Measurements from ENCODE around the gene ARHGAP45.

Gene ARHGAP45

GRCh38 chr19:1070931-1071791 is 4.2 kb downstream of the ARHGAP45 start:
- DNase-seq: no peak

GRCh38 chr19:1072371-1073015 is 5.5 kb downstream of the ARHGAP45 start:
- no peak for DNase-seq

GRCh38 chr19:1073063-1073955 is 6.3 kb downstream of the ARHGAP45 start:
- DNase-seq: no peak

- DNase-seq: no peak
Observed at GRCh38 chr19:1073956-1074517, 7.1 kb downstream of the ARHGAP45 start.

GRCh38 chr19:1074544-1075283 is 7.7 kb downstream of the ARHGAP45 start:
- peak; percentile 68 for DNase-seq

- DNase-seq: no peak
Observed at GRCh38 chr19:1076046-1076386, 9.0 kb downstream of the ARHGAP45 start.

GRCh38 chr19:1076951-1077350 is 10.0 kb downstream of the ARHGAP45 start:
- DNase-seq: peak; percentile 83

- DNase-seq: no peak
Observed at GRCh38 chr19:1079566-1080111, 12.7 kb downstream of the ARHGAP45 start.

- DNase-seq: no peak
Observed at GRCh38 chr19:1080360-1081161, 13.6 kb downstream of the ARHGAP45 start.

- DNase-seq: no peak
Observed at GRCh38 chr19:1081301-1082164, 14.6 kb downstream of the ARHGAP45 start.

- peak; percentile 35 for DNase-seq
Observed at GRCh38 chr19:1082165-1082927, 15.4 kb downstream of the ARHGAP45 start.

- no peak for DNase-seq
Observed at GRCh38 chr19:1082928-1083816, 16.2 kb downstream of the ARHGAP45 start.

- DNase-seq: no peak
Observed at GRCh38 chr19:1084024-1084868, 17.3 kb downstream of the ARHGAP45 start.

- DNase-seq: no peak
Observed at GRCh38 chr19:1085053-1085658, 18.2 kb downstream of the ARHGAP45 start.

- no peak for DNase-seq
Observed at GRCh38 chr19:1085676-1086442, 18.9 kb downstream of the ARHGAP45 start.

GRCh38 chr19:1086613-1087012 is 19.6 kb downstream of the ARHGAP45 start:
- DNase-seq: no peak

All from inflammatory macrophage treated with lipopolysaccharide for 4 hours (primary cell).